GM13977 (cell line): ENCODE results near the gene GCNT4.
"Not testable (repeated sequence)": the region's sequence is repeated elsewhere in the genome, so short reads cannot be mapped to it uniquely, and the experiment has no call there.

Source experiments
- DNase-seq: peaks from one replicate; pipeline ENCODE4 v3.0.0; 2012; ENCODE audit warnings: low spot score
- CTCF ChIP-seq: IDR thresholded peaks from 2 replicates; pipeline ENCODE4 v1.5.1; 2012; ENCODE audit warnings: mild to moderate bottlenecking, control low read depth; ENCODE audit not compliant: insufficient read depth; ENCODE audit errors: extremely low read depth, missing control alignments
- in situ Hi-C: fragments of 300-500 bp; cut with MboI; formaldehyde crosslinking; loops from one replicate; pipeline ENCODE4 v1.12.0; 2022; ENCODE audit warnings: low sequenced_read_pairs, low pct_unique_long_range_greater_than_20kb, mixed read lengths, inconsistent platforms; ENCODE audit not compliant: unreplicated experiment

Gene GCNT4

GRCh38 chr5:75052192-75053053 lies at the start of gene GCNT4:
Gene GCNT4 (minus strand): TSS chr5:75052558. CDS start chr5:75030037, 22,521 bp downstream.
- no peak for DNase-seq
- TF ChIP-seq CTCF = no peak
- in situ Hi-C loops = no loop called here

- DNase-seq, in situ Hi-C loops: not testable (repeated sequence)
Observed at GRCh38 chr5:75095956-75096355, 43.6 kb upstream of the GCNT4 start.

DNA sequence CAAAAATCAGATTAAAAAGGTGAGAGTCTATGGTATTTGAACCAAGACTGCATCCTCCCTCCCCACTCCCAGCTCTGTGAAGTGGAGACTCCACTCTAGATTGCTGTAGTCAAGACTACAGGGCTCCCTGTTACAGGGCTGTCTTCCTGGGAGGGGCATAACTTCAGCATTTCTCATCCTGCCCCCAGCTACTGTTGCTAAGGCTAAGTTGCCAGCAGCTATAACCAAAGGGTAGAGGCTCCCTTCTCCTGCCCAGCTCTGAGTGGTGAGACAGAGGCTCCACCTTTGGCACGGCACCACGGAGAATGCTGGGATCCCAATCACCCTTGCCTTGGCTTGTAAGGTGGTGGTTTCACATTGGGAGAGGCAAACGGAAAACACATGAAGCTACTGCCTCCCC lies 39.2 kb upstream of the GCNT4 start:
- in situ Hi-C loops = no loop called here
- TF ChIP-seq CTCF = no peak
- DNase-seq = no peak

DNA sequence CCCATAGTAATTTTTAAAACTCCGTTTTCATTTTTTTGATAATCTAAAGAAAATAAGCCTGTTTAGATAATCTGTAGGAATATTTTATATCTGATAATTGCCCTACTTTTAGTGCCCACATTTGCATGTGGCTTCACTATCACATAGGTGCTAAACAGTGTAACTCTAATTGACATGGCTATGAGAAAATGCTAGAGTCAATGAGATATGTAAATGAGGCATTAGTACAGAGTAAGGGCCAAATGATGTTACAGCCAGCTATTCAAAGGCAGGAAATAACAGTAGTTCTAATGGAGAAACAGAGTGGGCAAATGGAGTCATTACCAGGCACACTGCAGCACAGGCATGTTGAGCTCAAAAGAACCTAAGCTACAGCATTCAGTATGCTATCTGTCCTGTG lies 37.3 kb upstream of the GCNT4 start:
- no peak for DNase-seq
- in situ Hi-C loops = no loop called here
- no peak for TF ChIP-seq CTCF

DNA sequence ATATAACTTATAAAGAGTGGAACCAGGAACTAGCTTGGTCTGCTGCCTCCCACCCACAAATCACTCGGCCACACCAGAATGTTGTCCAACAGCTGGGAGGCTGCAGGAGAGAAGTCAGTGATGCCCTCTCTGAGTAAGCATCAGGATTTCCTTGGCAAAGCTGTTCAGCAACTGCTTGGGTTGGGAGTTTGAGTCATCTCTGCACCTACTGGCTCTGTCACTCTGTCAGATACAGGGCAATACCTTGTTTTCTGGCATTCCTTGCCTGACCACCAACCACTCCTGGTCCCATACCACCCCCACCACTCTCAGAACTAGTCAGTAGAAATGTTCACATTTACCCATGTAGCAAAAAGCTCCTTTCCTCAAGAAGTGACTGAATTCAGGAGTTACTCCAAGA lies 36.8 kb upstream of the GCNT4 start:
- in situ Hi-C loops = no loop called here
- no peak for TF ChIP-seq CTCF
- DNase-seq = no peak

DNA sequence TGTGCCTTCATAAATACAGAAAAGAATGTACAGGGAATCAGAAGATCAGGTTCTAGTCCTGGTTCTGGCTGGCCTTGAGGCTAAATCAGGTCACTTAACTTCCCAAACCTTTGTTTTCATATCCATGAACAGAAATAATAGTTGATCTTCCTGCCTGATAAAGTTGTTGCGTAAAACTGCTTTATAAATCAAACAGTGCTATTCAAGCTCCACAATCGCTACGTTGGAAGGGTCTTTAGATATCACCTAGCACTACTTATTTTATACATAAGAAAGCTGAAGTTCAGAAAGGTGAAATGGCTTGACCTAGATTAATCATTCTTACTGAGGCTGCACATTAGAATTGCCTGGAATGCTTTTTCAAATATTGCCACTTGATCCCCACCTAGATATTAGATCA lies 36.3 kb upstream of the GCNT4 start:
- no peak for DNase-seq
- TF ChIP-seq CTCF = no peak
- in situ Hi-C loops = no loop called here

- in situ Hi-C loops = no loop called here
- DNase-seq = no peak
- TF ChIP-seq CTCF = no peak
Observed at GRCh38 chr5:75081510-75081909, 29.2 kb upstream of the GCNT4 start.

DNA sequence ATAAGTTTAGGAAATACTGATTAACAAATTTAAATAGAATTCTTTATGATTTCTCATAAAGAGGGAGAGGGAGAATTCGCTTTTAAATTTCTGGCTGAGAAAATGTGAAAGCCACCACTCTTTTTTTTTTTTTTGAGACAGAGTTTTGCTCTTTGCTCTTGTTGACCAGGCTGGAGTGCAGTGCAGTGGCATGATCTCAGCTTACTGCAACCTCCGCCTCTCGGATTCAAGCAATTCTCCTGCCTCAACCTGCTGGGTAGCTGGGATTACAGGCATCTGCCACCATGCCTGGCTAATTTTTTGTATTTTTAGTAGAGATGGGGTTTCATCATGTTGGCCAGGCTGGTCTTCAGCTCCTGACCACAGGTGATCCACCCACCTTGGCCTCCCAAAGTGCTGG lies 27.0 kb upstream of the GCNT4 start:
- DNase-seq, in situ Hi-C loops: not testable (repeated sequence)
